Breast epithelium (tissue), 3 donors: ENCODE data around the gene TBXAS1.

Experiments
- POLR2A ChIP-seq: fragments of 450-650 bp; IDR thresholded peaks from one replicate; pipeline ENCODE4 v1.6.1; 2016; ENCODE audit warnings: antibody characterized with exemption, mild to moderate bottlenecking, moderate library complexity
- POLR2AphosphoS5 ChIP-seq, 3 donors: sonication (generic); formaldehyde crosslinking; IDR thresholded peaks; one replicate each; pipeline ENCODE4 v1.6.1; 2017; ENCODE audit warnings: antibody characterized with exemption in 3 of 3

- no peak for TF ChIP-seq POLR2A
- TF ChIP-seq POLR2AphosphoS5 (IDR thresholded peaks at IDR 0.05): no peak
These were observed 197.9 kb downstream of the TBXAS1 start for GRCh38 chr7:140026935-140027334.
